ENCODE results near the gene FKBP15. TPM values are rescaled to one million over a fixed set of nuclear protein-coding genes. Genes with fewer than 3 reads are reported as not detected.
A peak's percentile ranks its signal among the peaks of the same experiment; 100 is the strongest.

FKBP15 gene
- total RNA-seq, 1 experiment from 2014 or later = 18.5 TPM

DNA sequence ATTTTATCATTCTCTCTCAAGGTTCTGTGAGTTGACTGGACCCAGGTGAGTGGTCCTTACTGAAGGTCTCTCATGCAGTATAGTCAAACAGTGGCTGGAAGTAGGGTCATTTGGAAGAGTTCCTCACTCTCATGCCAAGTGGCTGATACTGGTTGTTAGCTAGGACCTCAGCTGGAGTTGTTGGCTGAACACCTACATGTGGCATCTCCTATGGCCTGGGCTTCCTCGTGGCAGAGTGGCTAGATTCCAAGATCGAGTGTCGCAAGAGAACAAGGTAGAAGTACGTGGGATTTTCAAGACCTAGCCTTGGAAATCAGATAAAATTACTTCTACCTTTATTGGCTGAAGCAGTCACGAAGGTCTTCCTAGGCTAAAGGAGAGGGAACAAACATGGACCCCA is 62.6 kb downstream of the FKBP15 start:
- Histone ChIP-seq H3T11ph (ENCODE audit: low read length) (no peak overlapping the region), H3K9me3 (ENCODE audit: control insufficient read depth, low read depth, low read length) (no peaks in the 10 kb centered on the region), H3K56ac (ENCODE audit: insufficient read length, low read depth, low read length) (no peak overlapping the region), H3K23ac (ENCODE audit: insufficient read length, low read depth, low read length) (no peak overlapping the region), H3K4me1 (ENCODE audit: insufficient read depth, low read length) (peaks cover 2% of the 10 kb centered on the region; the same call in 1 of the 2 replicates), H2BK12ac (ENCODE audit: insufficient read length, low read depth, low read length) (no peak overlapping the region), H3K79me2 (ENCODE audit: insufficient read depth, low read length) (no peaks in the 10 kb centered on the region), H3K4ac (ENCODE audit: low read depth, low read length) (no peak overlapping the region), H2AFZ (ENCODE audit: low read length) (no peak overlapping the region), H3K27me3 (ENCODE audit: insufficient read depth, low read length) (no peaks in the 10 kb centered on the region; the same call in 1 of the 2 replicates), H2BK120ac (ENCODE audit: low read depth, low read length, poor library complexity, severe bottlenecking) (no peak overlapping the region), H3K27ac (ENCODE audit: insufficient read length, low read depth, low read length) (no peak overlapping the region), H2AK5ac (ENCODE audit: insufficient read length, low read length) (no peak overlapping the region), H3K4me2 (ENCODE audit: insufficient read depth, insufficient read length, low read length) (no peak overlapping the region), H4K5ac (ENCODE audit: insufficient read length, low read depth, low read length) (no peak overlapping the region), H2BK20ac (ENCODE audit: low read depth, low read length, poor library complexity, severe bottlenecking) (no peak overlapping the region), H3K14ac (ENCODE audit: insufficient read depth, low read length) (no peak overlapping the region), H4K8ac (replicated peaks; ENCODE audit: insufficient read length, low read depth, low read length) (no peak overlapping the region), H3K9ac (ENCODE audit: extremely low read depth, insufficient read length, low read length) (no peak overlapping the region), H3K18ac (ENCODE audit: insufficient read length, low read depth, low read length) (no peak overlapping the region), H2BK15ac (ENCODE audit: low read depth, low read length) (no peak overlapping the region), H3K23me2 (ENCODE audit: insufficient read length, low read depth, low read length, poor library complexity, severe bottlenecking) (no peaks in the 10 kb centered on the region), H3K79me1 (ENCODE audit: insufficient read depth, low read depth, low read length, poor library complexity, severe bottlenecking) (no peaks in the 10 kb centered on the region), H2BK5ac (ENCODE audit: insufficient read length, low read length) (no peak overlapping the region), H4K91ac (ENCODE audit: insufficient read length, low read depth, low read length) (no peak overlapping the region), H4K20me1 (ENCODE audit: control insufficient read depth, insufficient read depth, insufficient read length) (no peaks in the 10 kb centered on the region)
- no peaks in the 10 kb centered on the region for H3K9me3 Mint-ChIP-seq
- H3K36me3 Mint-ChIP-seq (ENCODE audit: insufficient read depth in 1 of 3, low read depth in 3 of 3) = peaks cover 0 to 17% (median 3%) of the 10 kb centered on the region in 3 experiments; a peak in 5 of 7 replicates
- TF ChIP-seq, protein P1, sequence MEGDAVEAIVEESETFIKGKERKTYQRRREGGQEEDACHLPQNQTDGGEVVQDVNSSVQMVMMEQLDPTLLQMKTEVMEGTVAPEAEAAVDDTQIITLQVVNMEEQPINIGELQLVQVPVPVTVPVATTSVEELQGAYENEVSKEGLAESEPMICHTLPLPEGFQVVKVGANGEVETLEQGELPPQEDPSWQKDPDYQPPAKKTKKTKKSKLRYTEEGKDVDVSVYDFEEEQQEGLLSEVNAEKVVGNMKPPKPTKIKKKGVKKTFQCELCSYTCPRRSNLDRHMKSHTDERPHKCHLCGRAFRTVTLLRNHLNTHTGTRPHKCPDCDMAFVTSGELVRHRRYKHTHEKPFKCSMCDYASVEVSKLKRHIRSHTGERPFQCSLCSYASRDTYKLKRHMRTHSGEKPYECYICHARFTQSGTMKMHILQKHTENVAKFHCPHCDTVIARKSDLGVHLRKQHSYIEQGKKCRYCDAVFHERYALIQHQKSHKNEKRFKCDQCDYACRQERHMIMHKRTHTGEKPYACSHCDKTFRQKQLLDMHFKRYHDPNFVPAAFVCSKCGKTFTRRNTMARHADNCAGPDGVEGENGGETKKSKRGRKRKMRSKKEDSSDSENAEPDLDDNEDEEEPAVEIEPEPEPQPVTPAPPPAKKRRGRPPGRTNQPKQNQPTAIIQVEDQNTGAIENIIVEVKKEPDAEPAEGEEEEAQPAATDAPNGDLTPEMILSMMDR (conservative IDR thresholded peaks at IDR 0.05) = no peak
- no peak for DNase-seq
- no peak overlapping the region for H3K4me3 Mint-ChIP-seq
- H3K4me1 Mint-ChIP-seq = peaks cover 28 to 32% of the 10 kb centered on the region in 2 experiments
- WGBS (ENCODE audit: extremely low coverage, insufficient read length, low lambda C conversion rate) = no CpG with 5 or more reads among the region's 5 CpGs
- no peaks in the 10 kb centered on the region for H3K27me3 Mint-ChIP-seq (ENCODE audit: low read depth)
- H3K27ac Mint-ChIP-seq = peak overlapping the region in 1 of 3 experiments; percentile 52; a peak in 1 of 7 replicates
